ENCODE data around the gene CD200R1L. TPM values are rescaled to one million over a fixed set of nuclear protein-coding genes. Genes with fewer than 3 reads are reported as not detected.
"Not testable (repeated sequence)": the region's sequence is repeated elsewhere in the genome, so short reads cannot be mapped to it uniquely, and the experiment has no call there.

Gene CD200R1L
- total RNA-seq, 4 donors from 2014 or later: not detected

DNA sequence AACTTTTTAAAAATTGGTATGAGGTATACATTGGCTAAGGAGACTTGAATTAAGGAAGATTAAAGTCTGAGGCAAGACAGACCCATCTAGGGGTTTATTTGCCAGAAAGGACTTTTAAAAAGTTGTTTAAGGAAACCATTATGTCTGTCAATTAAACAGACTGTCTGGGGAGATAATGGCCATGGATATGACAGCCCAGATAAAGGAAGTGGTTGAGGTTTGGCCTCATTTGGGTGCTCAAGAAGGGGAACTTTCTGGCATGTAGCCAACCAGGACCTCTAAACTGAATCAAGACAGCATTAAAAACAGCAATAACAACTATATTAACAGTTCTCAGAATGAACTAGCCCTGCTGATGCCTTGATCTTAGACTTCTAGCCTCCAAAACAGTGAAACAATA, 9.9 kb upstream of the CD200R1L start:
- DNase-seq (no peak), ATAC-seq (no peak)
- Histone ChIP-seq H3K4me3 (no peak overlapping the region), H3K27me3 (no peaks in the 10 kb centered on the region), H3K27ac (no peak overlapping the region), H3K4me1 (no peaks in the 10 kb centered on the region), H3K9me3 (no peaks in the 10 kb centered on the region), H3K36me3 (no peaks in the 10 kb centered on the region)
- in situ Hi-C loops (cut with MboI; ENCODE audit: low sequenced_read_pairs in 4 of 4) (no loop called here), intact Hi-C loops (cut with DNase I; ENCODE audit: low total_unique reads) (no loop called here)
- no peak for TF ChIP-seq POLR2A (IDR thresholded peaks at IDR 0.05)
- TF ChIP-seq, protein P1, sequence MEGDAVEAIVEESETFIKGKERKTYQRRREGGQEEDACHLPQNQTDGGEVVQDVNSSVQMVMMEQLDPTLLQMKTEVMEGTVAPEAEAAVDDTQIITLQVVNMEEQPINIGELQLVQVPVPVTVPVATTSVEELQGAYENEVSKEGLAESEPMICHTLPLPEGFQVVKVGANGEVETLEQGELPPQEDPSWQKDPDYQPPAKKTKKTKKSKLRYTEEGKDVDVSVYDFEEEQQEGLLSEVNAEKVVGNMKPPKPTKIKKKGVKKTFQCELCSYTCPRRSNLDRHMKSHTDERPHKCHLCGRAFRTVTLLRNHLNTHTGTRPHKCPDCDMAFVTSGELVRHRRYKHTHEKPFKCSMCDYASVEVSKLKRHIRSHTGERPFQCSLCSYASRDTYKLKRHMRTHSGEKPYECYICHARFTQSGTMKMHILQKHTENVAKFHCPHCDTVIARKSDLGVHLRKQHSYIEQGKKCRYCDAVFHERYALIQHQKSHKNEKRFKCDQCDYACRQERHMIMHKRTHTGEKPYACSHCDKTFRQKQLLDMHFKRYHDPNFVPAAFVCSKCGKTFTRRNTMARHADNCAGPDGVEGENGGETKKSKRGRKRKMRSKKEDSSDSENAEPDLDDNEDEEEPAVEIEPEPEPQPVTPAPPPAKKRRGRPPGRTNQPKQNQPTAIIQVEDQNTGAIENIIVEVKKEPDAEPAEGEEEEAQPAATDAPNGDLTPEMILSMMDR (IDR thresholded peaks at IDR 0.05 in 4 of 5, conservative IDR thresholded peaks at IDR 0.05 in 1 of 5): no peak

DNA sequence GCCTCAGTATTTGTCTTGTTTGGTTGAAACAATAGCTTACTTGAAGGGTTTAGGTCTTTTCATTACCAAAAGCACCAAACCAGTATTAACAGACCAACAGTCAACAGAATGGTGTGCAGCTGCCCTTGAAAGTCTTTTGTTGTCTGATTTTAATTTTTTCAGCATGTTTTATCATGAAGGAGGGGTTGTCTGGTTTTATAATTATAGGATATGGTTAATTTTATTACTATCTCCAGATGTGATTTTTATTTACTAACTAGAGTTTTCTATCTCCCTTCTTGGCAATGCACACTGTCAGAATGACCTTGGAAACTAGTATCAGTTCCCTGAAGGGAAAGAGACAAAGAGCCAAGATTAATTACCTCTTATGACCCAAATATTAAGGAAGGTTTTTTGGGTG, 9.2 kb upstream of the CD200R1L start:
- no peaks in the 10 kb centered on the region for H3K27me3 ChIP-seq
- no peaks in the 10 kb centered on the region for H3K4me1 ChIP-seq
- intact Hi-C loops (cut with DNase I; ENCODE audit: low total_unique reads) (no loop called here), in situ Hi-C loops (cut with MboI; ENCODE audit: low sequenced_read_pairs in 4 of 4) (no loop called here)
- no peak for DNase-seq
- H3K36me3 ChIP-seq: no peaks in the 10 kb centered on the region
- H3K27ac ChIP-seq: no peak overlapping the region
- no peak overlapping the region for H3K4me3 ChIP-seq
- no peaks in the 10 kb centered on the region for H3K9me3 ChIP-seq
- ATAC-seq: no peak
- no peak for TF ChIP-seq POLR2A (IDR thresholded peaks at IDR 0.05)
- TF ChIP-seq, protein P1 (IDR thresholded peaks at IDR 0.05 in 4 of 5, conservative IDR thresholded peaks at IDR 0.05 in 1 of 5): no peak

DNA sequence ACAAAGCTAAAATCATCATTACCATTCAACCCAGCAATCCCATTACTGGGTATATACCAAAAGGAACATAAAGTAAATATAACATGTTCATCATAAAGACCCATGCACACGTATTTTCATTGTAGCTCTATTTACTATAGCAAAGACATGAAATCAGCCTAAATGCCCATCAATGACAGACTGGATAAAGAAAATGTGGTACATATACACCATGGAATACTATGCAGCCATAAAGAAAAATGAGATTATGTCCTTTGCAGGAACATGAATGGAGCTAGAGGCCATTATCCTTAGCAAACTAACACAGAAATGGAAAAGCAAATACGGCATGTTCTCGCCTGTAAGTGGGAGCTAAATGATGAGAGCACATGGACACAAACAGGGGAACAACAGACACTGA, 8.4 kb upstream of the CD200R1L start:
- not testable (repeated sequence) for ATAC-seq, H3K9me3 ChIP-seq

DNA sequence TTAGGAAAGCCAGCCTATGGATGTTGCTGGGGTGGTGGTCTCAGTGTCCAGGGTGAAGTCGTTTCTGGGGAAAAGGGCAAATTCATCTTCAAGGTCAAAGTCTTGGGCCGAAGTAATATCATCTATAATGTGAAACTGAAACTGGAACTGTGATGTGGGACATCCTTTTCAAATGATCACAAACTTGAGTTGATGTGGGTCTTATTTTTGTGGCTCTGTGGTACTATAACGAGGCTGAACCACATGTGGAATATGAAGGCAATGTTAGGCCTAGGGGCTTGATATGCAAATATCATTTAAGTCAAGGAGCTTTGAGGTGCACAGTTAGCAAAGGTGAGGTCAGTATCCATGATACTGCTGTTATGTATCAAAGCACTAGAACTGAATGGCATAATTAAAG, 1.5 kb upstream of the CD200R1L start:
- Histone ChIP-seq H3K27ac (no peak overlapping the region), H3K36me3 (no peaks in the 10 kb centered on the region), H3K4me1 (no peaks in the 10 kb centered on the region), H3K9me3 (no peaks in the 10 kb centered on the region), H3K4me3 (no peak overlapping the region), H3K27me3 (no peaks in the 10 kb centered on the region)
- DNase-seq (no peak), ATAC-seq (no peak)
- in situ Hi-C loops (cut with MboI; ENCODE audit: low sequenced_read_pairs in 4 of 4) (no loop called here), intact Hi-C loops (cut with DNase I; ENCODE audit: low total_unique reads) (no loop called here)
- no peak for TF ChIP-seq POLR2A (IDR thresholded peaks at IDR 0.05)
- TF ChIP-seq, protein P1 (IDR thresholded peaks at IDR 0.05 in 4 of 5, conservative IDR thresholded peaks at IDR 0.05 in 1 of 5): no peak

More for the DNA sequence above, 8.4 kb upstream of the CD200R1L start:
- intact Hi-C loops (cut with DNase I; ENCODE audit: low total_unique reads); in situ Hi-C loops (cut with MboI; ENCODE audit: low sequenced_read_pairs in 4 of 4); DNase-seq; H3K27ac ChIP-seq; H3K4me3 ChIP-seq; H3K27me3 ChIP-seq; H3K36me3 ChIP-seq; H3K4me1 ChIP-seq: not testable (repeated sequence)

DNA sequence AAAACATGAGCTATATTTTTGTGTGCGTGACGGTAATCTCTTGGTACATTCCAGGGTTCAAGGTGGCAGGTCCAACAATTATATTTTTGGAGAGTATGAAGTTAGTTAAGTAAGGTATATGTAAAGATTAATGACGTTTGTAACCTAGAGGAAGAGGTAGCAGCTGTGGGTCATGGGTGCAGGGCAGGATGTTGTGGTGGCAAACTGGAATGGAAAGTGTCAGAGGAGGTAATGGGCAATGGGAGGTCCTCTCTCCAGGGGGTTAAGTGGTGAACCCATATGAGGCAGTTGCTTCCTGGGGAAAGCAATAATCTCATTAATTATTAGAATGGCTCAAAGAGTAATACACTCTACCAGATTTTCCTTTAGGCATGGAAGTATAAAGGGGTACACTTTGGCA, 1.0 kb upstream of the CD200R1L start:
- Histone ChIP-seq H3K4me1 (no peaks in the 10 kb centered on the region), H3K9me3 (no peaks in the 10 kb centered on the region), H3K27ac (no peak overlapping the region), H3K27me3 (no peaks in the 10 kb centered on the region), H3K4me3 (no peak overlapping the region), H3K36me3 (no peaks in the 10 kb centered on the region)
- no peak for TF ChIP-seq POLR2A (IDR thresholded peaks at IDR 0.05)
- TF ChIP-seq, protein P1 (IDR thresholded peaks at IDR 0.05 in 4 of 5, conservative IDR thresholded peaks at IDR 0.05 in 1 of 5): no peak
- intact Hi-C loops (cut with DNase I; ENCODE audit: low total_unique reads): no loop called here
- ATAC-seq (no peak), DNase-seq (no peak)
- in situ Hi-C loops (cut with MboI; ENCODE audit: low sequenced_read_pairs in 4 of 4): no loop called here
